Nephron progenitor cell (in vitro differentiated cells): Measurements from ENCODE around the gene CACNA2D2.

Experiments used
- DNase-seq: peaks from one replicate; pipeline ENCODE4 v3.0.0; 2021
- H3K27ac Mint-ChIP-seq: 2 replicates; pipeline ENCODE4 v1.8.0; 2021; ENCODE audit warnings: mild to moderate bottlenecking, moderate library complexity, mixed read lengths
- H3K27me3 Mint-ChIP-seq: 2 replicates; pipeline ENCODE4 v1.8.0; 2021; ENCODE audit warnings: mild to moderate bottlenecking, low read depth, mixed read lengths; ENCODE audit not compliant: poor library complexity
- H3K36me3 Mint-ChIP-seq: 2 replicates; pipeline ENCODE4 v1.8.0; 2021; ENCODE audit warnings: low read depth, mixed read lengths
- H3K4me1 Mint-ChIP-seq: 2 replicates; pipeline ENCODE4 v1.8.0; 2021; ENCODE audit warnings: mixed read lengths
- H3K4me3 Mint-ChIP-seq: 2 replicates; pipeline ENCODE4 v1.8.0; 2021; ENCODE audit warnings: mild to moderate bottlenecking, moderate library complexity, mixed read lengths
- H3K9me3 Mint-ChIP-seq: 2 replicates; pipeline ENCODE4 v1.8.0; 2021; ENCODE audit warnings: mild to moderate bottlenecking, moderate library complexity, mixed read lengths
- CTCF ChIP-seq: fragments of 200-600 bp; sonication (generic); IDR thresholded peaks from 2 replicates; pipeline ENCODE4 v1.5.0; 2021; ENCODE audit warnings: antibody characterized with exemption

The CACNA2D2 gene

GRCh38 chr3:50373146-50374051 lies 130.0 kb downstream of the CACNA2D2 start:
- H3K36me3 Mint-ChIP-seq: no peaks in the 10 kb centered on the region
- DNase-seq: no peak
- H3K9me3 Mint-ChIP-seq: no peaks in the 10 kb centered on the region
- H3K27ac Mint-ChIP-seq: peak overlapping the region; percentile 56
- peaks cover 6% of the 10 kb centered on the region for H3K27me3 Mint-ChIP-seq
- H3K4me3 Mint-ChIP-seq: peak overlapping the region; percentile 35
- TF ChIP-seq CTCF: no peak
- peaks cover 58% of the 10 kb centered on the region for H3K4me1 Mint-ChIP-seq

- H3K4me3 Mint-ChIP-seq: peak overlapping the region; percentile 36
- no peak overlapping the region for H3K27ac Mint-ChIP-seq
- no peak for DNase-seq
- no peaks in the 10 kb centered on the region for H3K9me3 Mint-ChIP-seq
- H3K36me3 Mint-ChIP-seq: no peaks in the 10 kb centered on the region
- no peak for TF ChIP-seq CTCF
- H3K27me3 Mint-ChIP-seq: peaks cover 6% of the 10 kb centered on the region
- peaks cover 54% of the 10 kb centered on the region for H3K4me1 Mint-ChIP-seq
These were observed 131.1 kb downstream of the CACNA2D2 start for GRCh38 chr3:50372349-50372748.

GRCh38 chr3:50371133-50371685 lies 132.2 kb downstream of the CACNA2D2 start:
- Mint-ChIP-seq H3K4me3 (no peak overlapping the region), H3K4me1 (peaks cover 54% of the 10 kb centered on the region), H3K27me3 (peaks cover 10% of the 10 kb centered on the region), H3K9me3 (no peaks in the 10 kb centered on the region), H3K27ac (no peak overlapping the region), H3K36me3 (no peaks in the 10 kb centered on the region)
- no peak for TF ChIP-seq CTCF
- no peak for DNase-seq

GRCh38 chr3:50370594-50370993 lies 132.8 kb downstream of the CACNA2D2 start:
- no peak for DNase-seq
- peaks cover 15% of the 10 kb centered on the region for H3K27me3 Mint-ChIP-seq

GRCh38 chr3:50369012-50369670 lies 134.3 kb downstream of the CACNA2D2 start:
- H3K4me1 Mint-ChIP-seq: peaks cover 38% of the 10 kb centered on the region
- H3K27ac Mint-ChIP-seq: peak overlapping the region; percentile 57
- H3K4me3 Mint-ChIP-seq: no peak overlapping the region
- DNase-seq: no peak
- TF ChIP-seq CTCF: no peak
- H3K27me3 Mint-ChIP-seq: peaks cover 20% of the 10 kb centered on the region
- H3K36me3 Mint-ChIP-seq: no peaks in the 10 kb centered on the region
- H3K9me3 Mint-ChIP-seq: no peaks in the 10 kb centered on the region

More at GRCh38 chr3:50370594-50370993, 132.8 kb downstream of the CACNA2D2 start:
- Mint-ChIP-seq H3K27ac (no peak overlapping the region), H3K9me3 (no peaks in the 10 kb centered on the region), H3K36me3 (no peaks in the 10 kb centered on the region), H3K4me1 (peaks cover 50% of the 10 kb centered on the region), H3K4me3 (no peak overlapping the region)
- TF ChIP-seq CTCF: no peak
